LNCAP (cell line): ENCODE measurements around the gene SOHLH1.

Experiments used
- CTCF ChIP-seq: fragments of 450-650 bp; IDR thresholded peaks from 2 replicates; pipeline ENCODE4 v1.5.1; 2017; ENCODE audit warnings: mild to moderate bottlenecking

Gene SOHLH1

GRCh38 chr9:135671591-135672041 lies 27.7 kb downstream of the SOHLH1 start:
- TF ChIP-seq CTCF = no peak

GRCh38 chr9:135670721-135671590 lies 28.3 kb downstream of the SOHLH1 start:
- no peak for TF ChIP-seq CTCF

GRCh38 chr9:135669616-135670285 lies 29.5 kb downstream of the SOHLH1 start:
- no peak for TF ChIP-seq CTCF

GRCh38 chr9:135667463-135668001 lies 31.7 kb downstream of the SOHLH1 start:
- TF ChIP-seq CTCF = no peak

- no peak for TF ChIP-seq CTCF
Observed at GRCh38 chr9:135666534-135667462, 32.5 kb downstream of the SOHLH1 start.

- TF ChIP-seq CTCF = no peak
Observed at GRCh38 chr9:135665795-135666189, 33.5 kb downstream of the SOHLH1 start.
